H1 (cell line): ENCODE data around the gene SLC7A10.

Experiments used
- BACH1 ChIP-seq: IDR thresholded peaks from 2 replicates; pipeline ENCODE4 v1.6.1; 2012; ENCODE audit warnings: low read length, improper control_type of control experiment
- KDM5A ChIP-seq: fragments of 200-600 bp; IDR thresholded peaks from 2 replicates; pipeline ENCODE4 v1.7.1; 2012; ENCODE audit warnings: mild to moderate bottlenecking, low read length, inconsistent platforms, mixed read lengths
- POLR2A ChIP-seq, 2 experiments: IDR thresholded peaks; 1 replicate in 1 of 2; 2 replicates in 1 of 2; pipeline ENCODE4 v1.6.1; 2011; ENCODE audit warnings: low read depth in 2 of 2, low read length in 2 of 2, mild to moderate bottlenecking in 2 of 2; ENCODE audit errors: control extremely low read depth in 1 of 2
- RNF2 ChIP-seq: fragments of 200-900, 300-1000 bp; sonication (generic); IDR thresholded peaks from 2 replicates; pipeline ENCODE4 v1.7.1; 2016; ENCODE audit warnings: borderline replicate concordance, low read depth, mild to moderate bottlenecking, antibody characterized with exemption, low read length; ENCODE audit not compliant: poor library complexity, severe bottlenecking; ENCODE audit errors: missing control alignments
- SAP30 ChIP-seq: fragments of 300-600 bp; sonication (generic); IDR thresholded peaks from 2 replicates; pipeline ENCODE4 v1.7.1; 2012; ENCODE audit warnings: low read length, moderate library complexity, mild to moderate bottlenecking, inconsistent platforms; ENCODE audit not compliant: insufficient read depth, insufficient replicate concordance
- SIN3A ChIP-seq, 2 experiments: IDR thresholded peaks in 1 of 2; conservative IDR thresholded peaks in 1 of 2; 2 replicates each; pipeline ENCODE4 v1.6.1; 2011 to 2012; ENCODE audit warnings: low read length in 2 of 2, improper control_type of control experiment in 1 of 2, low read depth in 1 of 2, mild to moderate bottlenecking in 1 of 2
- SP2 ChIP-seq: IDR thresholded peaks from 2 replicates; pipeline ENCODE4 v1.6.1; 2012; ENCODE audit warnings: mild to moderate bottlenecking, low read length, inconsistent platforms
- YY1 ChIP-seq: IDR thresholded peaks from 2 replicates; pipeline ENCODE4 v1.6.1; 2011; ENCODE audit warnings: low read depth, mild to moderate bottlenecking, low read length
- ZNF274 ChIP-seq: IDR thresholded peaks from 2 replicates; pipeline ENCODE4 v1.7.0; 2012; ENCODE audit warnings: low read length, borderline replicate concordance; ENCODE audit errors: extremely low read depth
- TF ChIP-seq, protein P1 (sequence below): IDR thresholded peaks from 2 replicates; pipeline ENCODE4 v1.6.1; 2012; ENCODE audit warnings: inconsistent platforms
- TF ChIP-seq, protein P2 (sequence below), 3 experiments: IDR thresholded peaks; 1 replicate in 2 of 3; 2 replicates in 1 of 3; pipeline versions ENCODE4 v1.5.1 to v1.6.1; 2011; ENCODE audit warnings: low read length in 3 of 3, mild to moderate bottlenecking in 3 of 3, inconsistent platforms in 2 of 3, low read depth in 1 of 3, moderate library complexity in 1 of 3; ENCODE audit not compliant: insufficient read depth in 1 of 3; ENCODE audit errors: control extremely low read depth in 1 of 3

DNA sequence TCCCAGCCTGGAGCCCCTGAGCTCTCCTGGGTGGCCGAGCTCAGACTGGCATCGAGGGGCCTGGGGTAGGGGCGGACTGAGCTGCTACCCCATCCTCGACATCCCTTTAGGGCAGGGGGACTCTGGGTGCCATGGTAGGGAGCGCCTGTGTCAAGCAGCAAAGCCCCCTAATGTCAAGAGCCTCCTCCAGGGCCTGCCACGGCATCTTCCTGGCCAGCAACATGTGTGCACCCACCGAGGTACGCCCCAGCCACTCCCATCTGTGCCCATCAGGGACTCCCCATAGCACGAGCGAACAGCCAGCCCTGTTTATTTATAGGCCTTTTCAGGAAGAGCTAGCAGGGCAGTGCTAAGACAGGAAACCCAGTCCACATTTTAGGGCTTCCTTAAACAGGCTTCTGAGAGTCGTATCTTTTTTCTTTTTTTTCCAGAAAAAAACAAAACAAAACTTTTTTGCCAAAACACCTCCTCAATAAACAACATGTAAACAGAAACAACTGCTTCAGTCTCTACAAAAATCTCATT is 17.2 kb downstream of the SLC7A10 start:
- TF ChIP-seq, protein P1, sequence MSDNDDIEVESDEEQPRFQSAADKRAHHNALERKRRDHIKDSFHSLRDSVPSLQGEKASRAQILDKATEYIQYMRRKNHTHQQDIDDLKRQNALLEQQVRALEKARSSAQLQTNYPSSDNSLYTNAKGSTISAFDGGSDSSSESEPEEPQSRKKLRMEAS, result no peak
- TF ChIP-seq, protein P2, sequence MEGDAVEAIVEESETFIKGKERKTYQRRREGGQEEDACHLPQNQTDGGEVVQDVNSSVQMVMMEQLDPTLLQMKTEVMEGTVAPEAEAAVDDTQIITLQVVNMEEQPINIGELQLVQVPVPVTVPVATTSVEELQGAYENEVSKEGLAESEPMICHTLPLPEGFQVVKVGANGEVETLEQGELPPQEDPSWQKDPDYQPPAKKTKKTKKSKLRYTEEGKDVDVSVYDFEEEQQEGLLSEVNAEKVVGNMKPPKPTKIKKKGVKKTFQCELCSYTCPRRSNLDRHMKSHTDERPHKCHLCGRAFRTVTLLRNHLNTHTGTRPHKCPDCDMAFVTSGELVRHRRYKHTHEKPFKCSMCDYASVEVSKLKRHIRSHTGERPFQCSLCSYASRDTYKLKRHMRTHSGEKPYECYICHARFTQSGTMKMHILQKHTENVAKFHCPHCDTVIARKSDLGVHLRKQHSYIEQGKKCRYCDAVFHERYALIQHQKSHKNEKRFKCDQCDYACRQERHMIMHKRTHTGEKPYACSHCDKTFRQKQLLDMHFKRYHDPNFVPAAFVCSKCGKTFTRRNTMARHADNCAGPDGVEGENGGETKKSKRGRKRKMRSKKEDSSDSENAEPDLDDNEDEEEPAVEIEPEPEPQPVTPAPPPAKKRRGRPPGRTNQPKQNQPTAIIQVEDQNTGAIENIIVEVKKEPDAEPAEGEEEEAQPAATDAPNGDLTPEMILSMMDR (IDR thresholded peaks at IDR 0.05; ENCODE audit: control extremely low read depth in 1 of 3, insufficient read depth in 1 of 3, low read depth in 1 of 3, low read length in 3 of 3), result no peak
- TF ChIP-seq SAP30 (no peak), POLR2A (IDR thresholded peaks at IDR 0.05; ENCODE audit: control extremely low read depth in 1 of 2, low read depth in 2 of 2, low read length in 2 of 2) (no peak), RNF2 (no peak), ZNF274 (no peak), SP2 (no peak), BACH1 (no peak), KDM5A (no peak), SIN3A (conservative IDR thresholded peaks at IDR 0.05 in 1 of 2, IDR thresholded peaks at IDR 0.05 in 1 of 2; ENCODE audit: low read depth in 1 of 2, low read length in 2 of 2) (no peak), YY1 (no peak)
